GM10266 (cell line): ENCODE results near the gene SMARCC1.

Experiments used
- DNase-seq: peaks from one replicate; pipeline ENCODE4 v3.0.0; 2012; ENCODE audit errors: extremely low spot score
- CTCF ChIP-seq: IDR thresholded peaks from 2 replicates; pipeline ENCODE4 v1.5.1; 2012; ENCODE audit warnings: mild to moderate bottlenecking, low read depth; ENCODE audit not compliant: control insufficient read depth, insufficient read depth; ENCODE audit errors: missing control alignments

Gene SMARCC1

GRCh38 chr3:47688488-47688887, 93.2 kb downstream of the SMARCC1 start:
- TF ChIP-seq CTCF, result no peak
- no peak for DNase-seq

DNA sequence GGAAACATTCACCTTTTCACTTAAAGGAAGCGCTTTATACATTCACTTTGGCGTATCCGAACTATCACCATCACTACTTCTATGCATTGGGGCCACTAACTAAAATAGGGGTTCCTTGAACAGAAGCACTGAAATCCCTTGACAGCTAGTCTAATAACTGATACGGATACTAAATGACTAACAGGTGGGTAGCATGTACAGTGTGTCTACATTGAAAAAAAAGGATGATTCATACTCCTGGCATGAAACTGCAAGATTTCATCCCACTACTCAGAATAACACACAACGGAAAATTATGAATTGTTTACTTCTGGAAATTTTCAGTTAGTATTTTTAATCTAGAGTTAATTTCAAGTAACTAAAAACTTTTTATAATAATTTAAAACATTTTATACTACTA, 96.7 kb downstream of the SMARCC1 start:
- DNase-seq, result no peak
- no peak for TF ChIP-seq CTCF

GRCh38 chr3:47681016-47681415, 100.7 kb downstream of the SMARCC1 start:
- TF ChIP-seq CTCF, result no peak
- DNase-seq, result no peak

DNA sequence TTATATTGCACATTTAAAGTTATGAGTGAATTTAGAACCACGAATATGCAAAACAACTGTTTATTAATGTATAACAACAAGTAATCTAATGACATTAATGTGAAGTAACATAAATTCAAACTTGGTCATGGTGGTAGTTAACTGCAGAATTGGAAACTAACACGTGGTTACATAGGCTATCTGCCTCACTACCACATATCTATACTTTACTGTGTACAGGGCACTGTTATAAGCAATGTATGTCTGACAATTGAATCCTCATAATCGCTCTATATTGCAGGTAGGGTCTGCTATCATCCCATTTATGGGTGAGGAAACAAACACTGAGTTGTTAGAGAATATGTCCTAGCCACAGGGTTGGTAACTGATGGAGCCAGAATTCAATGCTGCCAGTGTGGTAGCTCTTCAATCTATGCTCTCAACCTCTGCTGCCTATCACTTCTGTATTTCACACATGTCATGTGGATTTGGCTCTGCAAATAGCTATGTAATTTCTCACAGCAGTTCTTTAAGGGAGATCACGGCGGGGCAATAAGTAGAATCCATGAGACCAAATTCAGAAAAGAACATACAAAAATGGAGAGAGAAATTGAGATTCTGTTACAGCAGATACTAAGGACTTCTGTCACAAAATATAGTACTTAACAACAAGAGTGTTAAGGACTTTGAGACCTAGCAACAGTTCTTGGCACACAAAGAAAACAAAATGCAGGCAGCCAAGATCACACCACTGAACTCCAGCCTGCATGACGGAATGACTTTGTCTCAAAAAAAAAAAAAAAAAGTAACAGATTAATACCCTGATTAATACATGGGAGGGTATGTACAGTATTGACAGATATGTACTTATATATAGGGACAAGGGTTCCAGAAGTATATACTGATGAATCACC, 103.0 kb downstream of the SMARCC1 start:
- no peak for DNase-seq
- no peak for TF ChIP-seq CTCF

- no peak for TF ChIP-seq CTCF
- DNase-seq, result no peak
Measured at GRCh38 chr3:47669026-47669749, 112.5 kb downstream of the SMARCC1 start.

DNA sequence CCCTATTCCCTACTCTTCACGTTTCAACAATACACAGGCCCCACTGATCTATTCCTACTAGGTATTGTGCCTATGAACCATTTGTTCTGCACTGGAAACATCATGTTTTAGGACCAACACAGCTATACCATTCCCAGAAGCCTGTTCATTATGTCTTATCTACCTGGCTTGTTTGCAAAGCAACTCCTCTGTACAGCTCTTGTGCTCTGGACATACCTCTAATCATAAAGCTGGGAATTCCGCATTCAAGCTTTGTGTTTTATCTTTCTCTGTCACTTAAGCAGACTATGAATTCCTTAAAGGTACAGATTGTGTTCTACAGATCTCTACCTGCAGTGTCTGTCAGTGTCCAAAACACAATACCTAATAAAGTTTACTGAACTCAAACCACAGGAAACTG, 115.6 kb downstream of the SMARCC1 start:
- TF ChIP-seq CTCF, result no peak
- DNase-seq, result no peak

DNA sequence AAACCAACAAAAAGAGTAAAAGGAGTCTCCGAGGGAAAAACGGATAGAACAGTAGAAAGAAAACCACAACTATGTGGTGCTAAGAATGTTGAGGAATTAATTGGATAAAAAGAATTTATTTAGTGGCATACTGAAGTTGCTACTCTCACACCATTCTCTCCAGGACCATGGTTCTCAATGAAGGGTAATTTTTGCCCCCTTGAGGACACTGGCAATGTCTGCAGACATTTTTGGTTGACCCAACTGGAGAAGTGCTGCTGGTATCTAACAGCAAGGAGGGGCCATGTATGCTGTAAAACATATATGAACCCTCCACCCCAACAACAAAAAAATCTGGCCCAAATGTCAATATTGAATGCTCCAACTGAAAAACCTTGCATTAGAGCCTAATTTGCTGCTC, 117.2 kb downstream of the SMARCC1 start:
- no peak for DNase-seq
- TF ChIP-seq CTCF, result no peak
